ENCODE measurements around the gene PER2.

PER2 gene

DNA sequence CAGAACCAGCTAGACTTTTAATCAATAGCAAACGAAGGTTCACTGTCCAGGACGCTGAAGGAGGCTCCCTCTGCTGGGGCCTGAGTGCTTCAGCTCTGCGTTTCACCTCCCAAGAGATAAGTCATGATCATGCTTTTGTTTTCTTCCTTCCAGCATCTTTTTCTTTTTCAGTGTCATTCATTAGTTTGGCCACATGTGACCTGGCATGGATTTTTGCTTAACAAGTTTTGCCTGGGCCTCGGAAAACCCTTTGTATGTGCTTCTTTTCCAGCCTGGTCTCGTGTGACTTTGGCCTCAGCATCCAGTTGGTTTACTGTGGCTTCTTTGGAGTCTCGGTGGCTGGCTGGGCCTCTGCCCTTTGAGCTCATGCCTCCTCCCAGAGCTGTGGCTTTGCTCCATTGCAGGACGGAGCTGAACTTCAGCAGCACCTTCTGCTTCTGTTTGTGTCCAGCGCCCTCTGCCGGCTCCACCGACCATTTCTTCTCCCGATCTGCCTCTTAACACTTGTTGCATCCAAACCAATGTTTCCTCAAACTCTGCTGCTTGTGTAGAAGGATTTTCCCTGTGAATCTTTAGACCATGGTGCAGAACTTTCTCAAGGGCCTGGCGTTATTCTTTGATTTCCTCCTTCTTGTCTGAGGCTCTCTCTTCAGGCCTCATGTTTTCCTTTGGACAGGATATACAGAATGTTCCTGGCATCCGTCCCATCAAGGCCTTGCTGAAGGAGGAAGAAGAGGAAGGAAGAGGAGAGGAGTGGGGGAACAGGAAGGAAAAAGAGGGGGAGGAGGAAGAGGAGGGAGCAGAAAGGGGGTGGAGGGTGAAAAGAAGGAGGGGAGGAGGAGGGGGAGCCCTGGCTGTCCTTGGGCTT, 25.0 kb downstream of the PER2 start:
- peak; percentile 76 to 80 for DNase-seq

DNA sequence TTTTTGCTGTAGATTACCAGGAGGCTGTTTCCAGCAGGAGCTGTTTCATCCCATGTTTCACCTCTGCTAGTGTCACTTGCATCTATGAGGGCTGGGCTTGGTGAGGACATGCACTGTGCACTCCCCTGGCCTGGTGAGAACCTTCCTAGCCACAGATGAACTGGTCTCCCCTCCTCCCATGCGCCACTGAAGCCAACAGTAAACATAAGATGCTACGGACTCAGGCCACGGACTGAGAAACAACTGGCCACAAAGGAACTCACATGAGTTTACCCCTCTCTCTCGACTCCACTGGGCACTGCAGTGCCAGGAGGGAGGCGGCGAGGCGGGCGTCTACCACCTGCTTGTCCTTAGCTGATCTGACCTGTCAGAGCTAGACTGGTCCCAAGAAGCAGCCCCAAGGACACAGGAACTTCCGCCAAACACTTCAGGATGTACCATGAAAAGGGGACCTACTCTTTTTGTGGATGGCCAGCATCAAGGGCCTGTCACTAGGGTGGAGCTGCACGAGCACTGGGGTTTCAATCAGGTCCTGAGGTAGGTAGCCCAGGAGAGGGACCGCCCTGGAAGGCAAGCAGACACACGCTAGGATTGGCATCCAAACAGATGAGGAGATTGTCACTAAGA, 25.8 kb downstream of the PER2 start:
- no peak for DNase-seq

DNA sequence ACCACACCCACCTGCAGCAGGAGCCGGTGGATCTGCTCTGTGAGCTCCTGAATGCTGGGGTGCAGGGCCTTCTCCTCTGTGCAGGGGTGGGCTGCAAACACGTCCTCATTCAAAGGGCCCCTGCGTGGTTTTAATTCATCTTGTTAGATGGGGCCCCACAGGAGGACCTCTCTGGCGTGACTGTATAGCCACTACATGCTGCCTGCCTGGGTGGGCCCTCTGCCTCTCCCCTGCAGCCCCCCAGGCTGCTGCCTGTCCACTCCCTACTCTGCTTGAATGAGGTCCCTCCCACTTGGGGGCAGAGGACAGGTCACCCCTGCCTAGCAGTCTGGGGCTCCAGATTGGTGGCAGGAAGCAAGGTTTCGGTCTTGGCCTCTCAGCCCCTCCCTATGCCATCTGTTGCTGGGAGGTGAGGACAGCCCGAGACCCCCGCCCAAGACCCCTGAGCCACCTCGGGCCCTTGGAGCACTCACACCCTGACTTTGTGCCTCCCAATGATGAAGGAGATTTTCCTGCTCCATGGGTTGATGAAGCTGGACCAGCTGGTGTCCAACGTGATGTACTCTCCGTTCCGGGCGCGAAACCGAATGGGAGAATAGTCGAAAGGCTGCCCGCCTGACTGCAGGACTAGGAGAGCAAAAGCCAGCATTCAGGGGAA, 26.6 kb downstream of the PER2 start:
- DNase-seq: no peak

DNA sequence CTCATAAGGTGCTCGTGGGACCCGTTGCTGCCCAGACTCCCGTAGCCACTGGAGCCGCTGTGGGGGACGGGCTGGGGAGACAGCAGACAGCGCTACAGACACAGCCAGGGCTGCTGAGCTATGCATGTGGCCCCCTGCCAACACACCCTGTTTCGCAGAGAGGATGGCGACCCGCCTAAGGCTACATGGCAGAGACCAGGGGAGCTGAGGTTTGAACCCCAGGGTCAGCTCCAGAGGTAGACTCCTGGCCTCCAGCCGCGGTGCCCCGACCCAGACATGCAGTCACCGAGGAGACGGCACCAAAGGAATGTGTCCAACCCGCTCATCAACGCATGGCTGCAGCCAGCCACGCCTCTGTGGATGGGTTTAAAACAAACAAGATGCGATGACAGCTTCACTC, 27.5 kb downstream of the PER2 start:
- no peak for DNase-seq

DNA sequence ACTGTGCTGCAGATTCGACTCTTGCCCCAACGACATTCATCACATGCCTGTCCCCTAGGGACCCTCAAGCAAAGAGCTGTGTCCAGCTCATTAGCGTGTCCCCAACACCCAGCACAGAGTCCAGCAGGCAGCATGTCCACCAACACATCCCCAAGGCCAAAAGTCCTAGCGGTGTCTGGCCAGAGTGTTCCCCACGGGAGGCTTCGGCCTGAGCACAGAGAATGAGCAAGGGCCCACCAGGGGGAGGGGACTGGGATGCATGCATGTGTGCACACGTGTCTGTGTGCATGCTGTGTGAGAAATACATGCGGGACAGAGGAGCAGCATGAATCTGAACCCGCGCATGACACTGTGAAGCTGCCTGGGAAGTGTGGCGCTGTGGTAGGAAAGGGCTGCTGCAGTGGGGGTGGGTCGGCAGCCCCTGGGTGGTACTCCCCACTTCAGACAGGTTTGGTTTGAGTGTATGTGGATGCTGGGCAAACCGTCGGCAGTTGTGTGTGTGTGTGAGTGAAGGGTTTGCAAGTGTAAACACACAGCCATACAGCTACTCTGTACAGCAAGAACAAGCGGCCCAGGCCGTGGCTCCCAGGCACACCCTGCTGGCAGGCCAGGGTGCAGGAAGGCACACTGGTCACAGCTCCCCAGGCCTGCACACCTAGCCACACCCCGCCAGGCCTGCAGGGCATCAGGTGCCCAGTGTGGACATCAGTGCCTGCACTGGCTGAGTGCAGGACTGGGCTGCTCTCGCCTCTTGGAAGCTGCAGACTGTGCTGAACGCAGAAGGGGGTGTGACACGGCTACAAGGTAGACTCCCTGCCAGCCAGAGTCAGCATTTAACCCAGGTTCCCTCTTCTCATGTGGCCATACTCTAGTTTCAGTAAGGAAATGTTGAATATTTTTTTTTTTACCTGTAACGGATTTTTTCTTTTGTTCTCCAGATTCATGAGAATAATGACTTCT, 29.1 kb downstream of the PER2 start:
- DNase-seq: no peak

DNA sequence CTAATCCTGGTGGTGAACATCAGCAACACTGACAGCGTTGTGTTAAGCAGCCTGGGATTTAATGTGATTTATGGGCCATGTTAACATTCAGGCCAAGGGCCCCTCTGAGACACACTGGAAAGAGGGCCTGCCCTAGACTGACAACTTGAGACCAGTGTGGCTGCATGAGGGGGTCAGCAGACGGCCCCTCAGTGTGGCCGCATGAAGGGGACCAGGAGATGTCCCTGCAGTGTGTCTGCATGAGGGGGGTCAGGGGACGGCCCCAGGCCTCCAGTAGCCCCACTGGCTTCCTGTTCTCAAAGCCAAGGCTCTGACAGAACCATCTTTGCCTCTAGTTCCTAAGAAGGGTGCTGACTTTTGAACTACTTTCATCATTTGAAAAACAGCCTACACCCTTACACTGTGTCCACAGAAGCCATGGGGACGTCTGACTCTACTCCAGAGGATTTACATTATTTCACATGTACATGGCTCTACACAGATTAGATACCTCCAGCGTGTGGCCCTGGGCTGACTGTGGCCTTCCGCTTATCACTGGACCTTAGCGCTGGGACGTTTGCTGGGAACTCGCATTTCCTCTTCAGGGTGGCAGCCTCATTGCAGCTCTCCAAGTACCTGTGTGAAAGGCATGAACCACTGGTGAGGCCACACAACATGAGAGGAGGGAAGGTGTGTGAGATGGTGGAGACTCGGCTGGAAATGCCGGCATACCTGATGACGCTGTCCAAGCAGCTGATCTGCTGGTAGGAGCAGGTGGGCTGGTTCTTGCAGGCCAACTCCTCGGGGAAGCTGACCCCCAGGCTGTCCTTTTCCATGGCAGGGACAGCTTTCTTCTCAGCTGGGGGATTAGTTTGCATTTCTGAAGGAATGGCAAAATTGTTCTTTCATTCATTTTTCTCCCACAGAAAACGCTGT, 30.4 kb downstream of the PER2 start:
- no peak for DNase-seq

DNA sequence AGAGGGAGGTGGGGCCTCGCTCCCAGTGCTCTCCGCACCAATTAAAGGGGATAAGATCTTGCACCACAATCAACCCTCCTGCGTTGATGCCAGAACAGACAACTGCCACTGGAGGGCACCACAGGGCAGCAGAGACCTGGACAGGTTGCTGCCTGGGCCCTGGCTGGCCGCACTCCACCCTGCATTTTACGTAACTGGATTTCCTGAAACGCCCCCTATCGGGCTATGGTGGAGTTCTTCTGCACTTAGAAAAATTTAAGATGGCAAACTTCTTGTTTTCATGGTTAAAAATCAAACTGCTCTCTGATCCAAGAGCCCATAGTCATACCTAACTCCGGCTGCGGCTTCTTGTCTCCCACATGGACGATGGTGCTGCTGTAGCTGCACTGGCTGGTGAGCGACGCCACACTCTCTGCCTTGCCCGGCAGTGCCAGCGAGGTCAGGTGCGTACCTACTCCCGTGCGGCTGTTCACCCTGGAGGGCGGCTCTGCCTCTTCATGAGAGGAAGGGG, 31.8 kb downstream of the PER2 start:
- peak; percentile 81 to 83 for DNase-seq

DNA sequence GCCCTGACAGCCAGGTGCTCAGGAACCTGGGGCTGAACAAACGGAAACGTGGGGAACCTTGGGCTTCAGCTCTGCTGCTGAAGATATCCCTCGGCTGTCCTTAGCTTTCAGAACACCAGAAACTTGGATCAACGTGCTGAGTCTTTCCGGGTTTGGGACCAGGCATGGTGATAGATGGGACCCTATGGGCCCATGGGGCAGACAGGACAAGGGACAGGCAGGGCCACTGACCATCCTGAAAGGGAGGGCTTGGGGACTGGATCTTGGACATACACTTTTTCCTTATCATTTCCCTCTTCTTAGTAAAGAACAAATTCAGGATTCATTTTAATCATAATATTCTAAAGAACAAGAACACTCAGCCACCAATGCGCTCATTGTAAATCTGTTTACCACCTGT, 32.3 kb downstream of the PER2 start:
- no peak for DNase-seq

DNA sequence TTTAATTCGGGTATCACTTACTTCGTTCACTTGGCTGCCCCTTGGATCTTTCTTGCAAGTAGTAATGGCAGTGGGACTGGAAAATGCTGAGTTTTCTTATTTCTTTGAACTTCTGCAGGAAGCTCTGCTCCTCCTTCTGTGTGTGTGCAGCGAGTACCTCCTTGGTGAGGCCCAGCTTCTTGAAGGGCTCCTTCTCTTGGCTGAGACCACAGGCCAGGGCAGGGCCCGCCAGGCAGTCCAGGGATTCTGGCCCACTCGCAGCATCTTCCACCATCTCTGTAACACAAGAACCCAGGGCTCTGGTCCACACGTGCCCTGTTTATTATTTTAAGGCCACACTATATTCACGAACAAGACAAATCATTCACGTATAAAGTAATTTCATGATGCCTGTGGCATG, 32.8 kb downstream of the PER2 start:
- no peak for DNase-seq

DNA sequence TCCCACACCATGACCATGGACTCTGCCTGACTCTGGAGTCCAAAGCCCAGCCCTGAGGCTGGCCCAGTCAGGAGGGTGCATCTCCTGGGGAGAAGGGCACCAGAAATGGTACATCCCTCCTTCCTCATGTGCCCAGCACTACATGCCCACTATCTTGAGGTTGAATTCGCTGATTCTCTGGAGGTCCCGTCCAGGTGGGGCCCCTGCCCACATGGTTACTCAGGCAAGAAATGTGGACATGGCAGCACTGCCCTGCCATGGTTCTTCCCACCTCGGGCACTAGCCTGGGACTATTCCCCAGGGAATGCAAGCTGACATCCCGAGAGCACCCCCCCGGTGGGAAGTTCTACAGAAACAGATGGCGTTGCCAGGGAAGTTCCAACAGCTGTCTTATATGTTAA, 33.3 kb downstream of the PER2 start:
- DNase-seq: no peak

DNA sequence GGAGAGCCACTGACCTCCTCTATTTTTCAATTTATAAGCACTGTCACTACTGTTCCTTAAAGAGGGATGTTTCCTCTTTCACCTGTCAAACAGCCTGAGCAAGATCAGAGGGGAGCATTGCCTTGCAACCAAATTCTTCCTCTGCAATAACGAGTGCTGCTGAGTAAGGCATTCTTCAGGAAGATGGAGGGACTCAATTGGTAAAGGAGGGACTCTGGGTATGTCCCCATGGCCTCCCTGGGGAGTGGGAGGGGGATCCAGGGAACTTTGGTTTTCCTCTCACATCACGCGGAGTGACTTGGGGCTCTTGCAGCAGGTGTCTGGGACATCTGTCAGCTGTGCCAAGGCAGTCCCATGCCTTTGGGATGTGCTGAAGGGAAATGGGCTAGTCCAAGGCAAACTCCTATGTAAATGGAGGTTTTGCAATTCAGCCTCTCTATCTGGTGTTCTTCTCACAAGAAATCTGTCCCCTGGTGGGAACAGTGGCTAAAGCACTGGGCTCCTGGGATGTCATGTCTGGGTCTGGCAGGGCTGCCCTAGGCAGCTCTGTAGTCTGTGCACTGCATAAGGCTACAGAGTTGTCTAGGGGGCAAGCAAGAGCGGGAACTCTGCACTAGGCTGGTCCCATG, 34.2 kb downstream of the PER2 start:
- no peak for DNase-seq

DNA sequence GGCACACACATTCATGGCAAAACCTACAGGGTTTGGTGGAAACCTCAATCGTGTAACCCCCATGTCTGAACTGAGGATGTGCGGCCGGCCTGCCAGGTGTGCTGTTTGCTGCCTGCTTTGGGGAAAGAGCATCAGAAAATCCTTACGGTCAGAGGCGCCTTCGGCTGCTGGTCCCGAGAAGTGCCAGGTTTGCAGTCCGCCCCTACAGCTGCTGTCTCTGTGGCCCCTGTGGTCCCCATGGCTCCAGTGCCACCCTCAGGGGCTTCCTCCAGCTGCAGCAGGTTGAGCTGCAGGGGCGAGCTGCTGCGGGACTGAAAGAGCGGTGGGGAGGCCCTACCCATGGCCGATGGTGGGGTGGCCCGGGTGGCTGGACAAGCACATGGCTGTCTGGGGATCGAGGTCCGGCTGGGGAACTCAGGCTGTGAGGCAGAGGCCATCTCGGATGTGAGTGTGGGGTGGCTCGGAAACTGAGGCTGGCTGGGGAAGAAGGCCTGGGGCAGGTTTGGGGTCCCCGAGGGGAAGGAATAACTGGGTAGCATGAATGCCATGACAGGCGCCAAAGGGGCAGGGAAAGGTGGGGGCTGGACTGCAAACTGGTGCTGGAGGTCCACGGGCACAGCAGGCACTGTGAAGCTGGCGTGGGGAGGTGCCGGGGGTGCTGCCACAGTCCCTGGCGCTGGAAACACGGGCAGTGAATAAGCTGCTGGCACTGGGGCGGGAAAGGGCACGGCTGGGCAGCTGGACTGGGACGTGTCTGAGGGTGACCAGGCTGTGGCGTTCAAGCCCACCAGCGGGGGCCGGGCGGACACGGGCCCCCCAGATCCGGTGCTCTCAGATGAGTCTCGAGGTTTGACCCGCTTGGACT, 35.4 kb downstream of the PER2 start:
- no peak for DNase-seq

DNA sequence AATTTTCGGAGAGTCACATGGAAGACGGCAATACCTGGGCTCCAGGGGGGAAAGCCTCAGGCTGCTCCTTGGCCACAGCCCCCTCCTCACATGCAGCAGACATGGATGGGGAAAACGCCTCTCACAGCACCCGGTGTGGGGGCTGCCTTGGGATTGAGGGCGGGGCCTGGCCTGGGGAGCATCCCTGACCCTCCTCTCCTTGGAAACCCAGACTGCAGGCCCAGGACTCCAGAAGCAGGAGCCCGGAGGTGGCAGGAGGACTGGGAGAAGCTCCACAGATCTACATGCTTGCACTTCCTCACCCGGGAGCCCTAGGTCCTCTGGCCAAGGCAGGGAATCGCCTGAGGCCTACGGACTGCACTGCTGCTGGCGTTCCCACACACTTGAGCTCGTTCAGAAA, 36.4 kb downstream of the PER2 start:
- no peak for DNase-seq

DNA sequence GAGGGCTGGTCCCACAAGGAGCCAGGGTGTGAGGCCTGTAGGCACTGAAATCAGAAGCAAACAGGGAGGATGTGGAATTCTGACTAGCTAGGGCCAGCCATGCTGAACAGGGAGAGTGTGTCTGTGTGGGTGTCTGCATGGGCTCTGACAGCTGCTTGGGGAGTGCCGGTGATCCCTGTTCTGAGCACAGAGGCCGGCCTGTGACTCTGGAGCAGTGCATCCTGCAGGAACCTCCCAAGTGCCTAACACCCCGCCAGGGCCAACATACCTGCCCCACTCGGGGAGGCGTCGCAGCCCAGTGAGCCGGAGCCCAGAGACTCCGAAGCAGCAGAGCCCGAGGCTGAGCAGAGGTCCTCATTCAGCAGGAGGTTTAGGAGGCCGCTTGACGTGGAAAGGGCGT, 37.1 kb downstream of the PER2 start:
- DNase-seq: no peak

DNA sequence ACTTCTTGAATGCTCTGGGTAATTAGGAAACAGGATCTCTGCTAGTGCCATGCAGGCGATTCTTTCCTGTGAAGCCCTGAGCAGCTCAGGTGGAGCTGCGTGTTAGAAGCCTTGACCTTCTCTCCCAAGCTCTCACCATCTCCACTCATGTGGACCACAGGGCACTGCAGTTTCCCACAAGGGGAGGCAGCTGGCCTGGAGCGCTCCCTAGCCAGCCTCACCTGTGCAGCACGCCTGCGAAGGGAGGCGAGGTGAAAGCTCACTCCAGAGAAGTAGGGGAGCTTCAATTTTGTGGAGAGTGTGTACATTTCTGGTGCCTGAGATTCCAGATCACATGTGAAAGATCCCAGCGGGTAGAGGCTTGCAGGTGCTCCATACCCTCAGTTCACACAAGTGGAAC, 37.5 kb downstream of the PER2 start:
- DNase-seq: no peak

DNA sequence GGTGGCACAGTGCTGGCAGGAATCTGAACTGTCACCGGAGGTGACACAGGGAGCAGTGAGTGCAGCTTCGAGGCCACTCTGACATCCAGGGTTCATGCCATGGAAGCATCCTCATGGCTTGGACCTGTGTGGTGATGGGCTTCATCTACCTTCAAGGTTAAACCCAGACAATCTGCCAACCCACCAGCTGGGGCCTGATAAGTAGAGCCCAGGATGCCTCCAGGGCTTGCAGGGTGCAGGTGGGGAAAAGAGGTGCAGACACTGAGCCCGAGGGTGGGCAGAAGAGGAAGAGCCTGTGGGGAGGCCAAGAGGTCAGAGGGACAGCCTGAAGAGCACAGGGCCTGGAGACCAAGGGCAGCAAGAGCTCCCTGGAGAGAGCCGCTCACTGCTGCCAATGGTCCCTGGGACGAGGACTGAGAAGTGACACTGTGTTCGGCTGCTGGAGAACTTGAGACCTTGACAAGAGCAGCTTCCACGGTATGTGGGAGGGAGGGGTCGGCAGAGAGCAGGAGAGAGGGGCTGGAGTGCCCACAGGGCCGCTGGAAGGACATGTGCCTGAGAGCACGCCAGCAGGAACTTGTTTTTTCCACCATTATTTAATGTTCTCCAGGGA, 40.5 kb downstream of the PER2 start:
- DNase-seq: no peak

DNA sequence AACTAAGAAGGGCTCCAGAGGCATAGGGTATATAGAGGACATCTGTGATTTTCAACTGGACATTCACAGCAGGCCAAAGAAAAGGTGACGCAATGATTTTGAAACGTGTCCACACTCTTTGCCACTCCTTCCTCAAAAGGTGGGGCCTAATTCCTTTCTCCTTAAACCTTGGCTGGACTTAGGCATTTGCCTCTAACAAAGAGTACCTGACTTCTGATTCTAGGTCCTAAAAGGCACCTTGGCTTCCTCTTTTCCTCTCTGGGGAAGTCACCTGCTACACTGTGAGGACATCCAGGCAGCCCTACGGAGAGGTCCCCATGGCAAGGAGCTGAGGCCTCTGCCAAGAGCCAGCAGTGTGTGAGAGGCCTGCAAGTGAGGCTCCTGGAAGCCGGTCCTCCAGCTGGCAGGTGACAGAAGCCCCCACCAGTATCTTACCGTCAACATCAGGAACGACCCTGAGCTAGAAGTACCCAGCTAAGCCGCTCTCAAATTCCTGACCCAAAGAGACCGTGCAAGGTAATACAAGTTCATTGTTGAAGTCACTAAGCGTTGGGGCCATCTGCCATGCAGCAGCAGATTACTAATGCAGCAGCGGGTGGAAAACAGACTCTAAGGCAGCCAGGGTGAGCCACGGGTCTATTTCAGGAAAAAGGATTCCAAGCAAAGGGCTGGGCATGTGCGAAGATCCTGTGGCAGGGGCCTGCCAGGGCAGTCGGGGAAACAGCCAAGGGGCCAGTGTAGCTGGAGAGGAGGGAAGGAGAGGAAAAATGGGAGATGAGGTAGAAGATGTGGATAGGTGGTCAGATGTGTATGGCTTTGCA, 41.2 kb downstream of the PER2 start:
- no peak for DNase-seq

DNA sequence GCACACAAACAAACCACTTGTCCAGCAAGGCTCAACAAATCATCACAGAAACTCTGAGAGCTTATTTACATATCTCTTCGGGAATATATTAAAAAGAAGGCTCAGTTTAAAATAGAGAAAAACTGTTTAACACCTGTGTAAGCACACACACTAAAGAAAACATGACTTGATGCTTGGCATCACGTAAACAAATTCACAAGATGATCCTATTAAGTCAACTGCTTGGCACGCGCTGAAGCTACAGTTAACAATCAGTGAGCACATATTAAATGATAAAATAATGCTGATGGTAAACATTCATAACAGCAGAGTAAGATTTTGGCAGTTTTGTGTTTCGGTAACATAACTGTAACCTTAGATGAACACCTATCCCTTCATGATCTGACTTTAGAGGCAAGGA, 44.3 kb downstream of the PER2 start:
- DNase-seq: no peak

Measured in CD4-positive, alpha-beta T cell treated with Interleukin-4 for 1 hour (primary cell).